ENCODE results near the gene MSRB3.

DNA sequence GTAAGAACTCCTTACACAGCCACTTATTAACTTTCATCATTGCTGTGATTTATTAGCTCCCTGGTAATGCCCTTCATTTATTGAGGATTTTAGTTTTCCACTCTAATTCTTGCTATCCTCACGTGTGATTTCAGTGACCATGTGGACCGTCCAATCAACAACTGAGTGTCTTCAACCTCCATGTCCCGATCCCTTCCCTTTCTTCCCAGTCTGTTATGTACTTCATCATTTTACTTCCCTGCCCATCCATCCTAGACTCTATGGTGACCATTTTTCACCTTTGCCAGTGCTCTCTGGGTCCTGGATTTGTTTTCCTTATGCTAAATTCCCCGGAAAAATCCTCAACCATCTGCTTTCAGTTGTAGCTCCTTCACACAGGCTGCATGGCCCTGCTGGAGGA, 111.0 kb downstream of the MSRB3 start:
- TF ChIP-seq, protein P1, sequence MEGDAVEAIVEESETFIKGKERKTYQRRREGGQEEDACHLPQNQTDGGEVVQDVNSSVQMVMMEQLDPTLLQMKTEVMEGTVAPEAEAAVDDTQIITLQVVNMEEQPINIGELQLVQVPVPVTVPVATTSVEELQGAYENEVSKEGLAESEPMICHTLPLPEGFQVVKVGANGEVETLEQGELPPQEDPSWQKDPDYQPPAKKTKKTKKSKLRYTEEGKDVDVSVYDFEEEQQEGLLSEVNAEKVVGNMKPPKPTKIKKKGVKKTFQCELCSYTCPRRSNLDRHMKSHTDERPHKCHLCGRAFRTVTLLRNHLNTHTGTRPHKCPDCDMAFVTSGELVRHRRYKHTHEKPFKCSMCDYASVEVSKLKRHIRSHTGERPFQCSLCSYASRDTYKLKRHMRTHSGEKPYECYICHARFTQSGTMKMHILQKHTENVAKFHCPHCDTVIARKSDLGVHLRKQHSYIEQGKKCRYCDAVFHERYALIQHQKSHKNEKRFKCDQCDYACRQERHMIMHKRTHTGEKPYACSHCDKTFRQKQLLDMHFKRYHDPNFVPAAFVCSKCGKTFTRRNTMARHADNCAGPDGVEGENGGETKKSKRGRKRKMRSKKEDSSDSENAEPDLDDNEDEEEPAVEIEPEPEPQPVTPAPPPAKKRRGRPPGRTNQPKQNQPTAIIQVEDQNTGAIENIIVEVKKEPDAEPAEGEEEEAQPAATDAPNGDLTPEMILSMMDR (IDR thresholded peaks at IDR 0.05) = no peak
- no peak for TF ChIP-seq POLR2A (IDR thresholded peaks at IDR 0.05)
